ENCODE measurements around the gene GSAP. TPM values are rescaled to one million over a fixed set of nuclear protein-coding genes. Genes with fewer than 3 reads are reported as not detected.

GSAP gene
- total RNA-seq, 1 experiment from 2014 or later = 23.3 TPM

DNA sequence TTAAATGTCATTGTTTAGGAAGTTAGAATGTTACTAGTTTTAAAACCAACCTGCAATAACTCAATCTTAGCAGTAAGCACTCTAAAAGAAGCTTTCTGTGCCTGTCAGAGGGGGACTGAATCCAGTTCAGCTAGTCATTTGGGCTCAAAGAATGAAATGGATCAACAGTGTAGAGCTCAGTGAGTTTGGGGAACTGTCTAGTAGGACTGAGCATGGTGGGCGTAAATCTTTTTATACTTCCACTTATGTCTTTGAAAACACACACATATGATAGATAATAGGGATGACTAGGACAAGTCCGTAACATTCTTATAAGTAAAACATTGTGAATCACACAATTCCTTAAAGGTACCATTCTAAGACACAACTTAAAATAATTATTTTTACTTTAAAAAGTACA is 11.5 kb downstream of the GSAP start:
- DNase-seq = no peak
- H3K27me3 Mint-ChIP-seq (ENCODE audit: unreplicated experiment) = no peaks in the 10 kb centered on the region
- TF ChIP-seq CTCF (IDR thresholded peaks at IDR 0.05; ENCODE audit: unreplicated experiment) = no peak
- peaks cover 22% of the 10 kb centered on the region for H3K4me1 Mint-ChIP-seq (ENCODE audit: low read depth, unreplicated experiment)
- peaks cover 9% of the 10 kb centered on the region for H3K36me3 Mint-ChIP-seq (ENCODE audit: insufficient read depth, unreplicated experiment)
- no peak overlapping the region for H3K4me3 Mint-ChIP-seq (ENCODE audit: low read depth, unreplicated experiment)
- intact Hi-C loops (cut with micrococcal nuclease; ENCODE audit: unreplicated experiment) = no loop called here
- CTCF ChIA-PET = interaction anchor here (0.5 kb wide), 1 partner anchor 112 kb away, joined by 4 read pairs; no protein-coding TSS in a partner anchor
- no TSS peak for BruUV-seq (replicated peaks)
- no peak overlapping the region for H3K27ac Mint-ChIP-seq (ENCODE audit: unreplicated experiment)
- no peaks in the 10 kb centered on the region for H3K9me3 Mint-ChIP-seq (ENCODE audit: low read depth, unreplicated experiment)

DNA sequence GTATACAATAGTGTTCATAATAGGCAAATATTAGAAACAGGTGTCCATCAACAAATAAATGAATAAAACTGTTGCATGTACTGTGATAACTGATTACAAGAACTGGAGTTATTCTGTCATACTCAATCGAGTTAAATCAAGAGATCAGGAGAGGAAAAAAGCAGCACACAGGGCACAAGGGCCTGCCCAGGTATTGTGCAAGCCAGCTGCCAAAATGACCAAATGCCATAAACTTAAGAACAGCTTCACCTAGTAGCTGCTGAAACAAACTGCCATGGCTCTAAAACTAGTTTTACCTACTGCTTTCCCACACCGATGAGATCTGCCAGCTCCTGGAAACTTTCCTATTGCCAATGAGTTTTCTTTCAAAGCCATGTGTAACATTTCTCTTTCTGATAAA is 12.2 kb downstream of the GSAP start:
- H3K4me1 Mint-ChIP-seq (ENCODE audit: low read depth, unreplicated experiment) = peaks cover 21% of the 10 kb centered on the region
- intact Hi-C loops (cut with micrococcal nuclease; ENCODE audit: unreplicated experiment) = no loop called here
- peaks cover 3% of the 10 kb centered on the region for H3K36me3 Mint-ChIP-seq (ENCODE audit: insufficient read depth, unreplicated experiment)
- no peak for DNase-seq
- no peaks in the 10 kb centered on the region for H3K9me3 Mint-ChIP-seq (ENCODE audit: low read depth, unreplicated experiment)
- H3K27ac Mint-ChIP-seq (ENCODE audit: unreplicated experiment) = no peak overlapping the region
- no peaks in the 10 kb centered on the region for H3K27me3 Mint-ChIP-seq (ENCODE audit: unreplicated experiment)
- H3K4me3 Mint-ChIP-seq (ENCODE audit: low read depth, unreplicated experiment) = no peak overlapping the region
- CTCF ChIA-PET = interaction anchor here (0.5 kb wide), 1 partner anchor 112 kb away, joined by 4 read pairs; no protein-coding TSS in a partner anchor
- no TSS peak for BruUV-seq (replicated peaks)
- no peak for TF ChIP-seq CTCF (IDR thresholded peaks at IDR 0.05; ENCODE audit: unreplicated experiment)

- H3K4me3 Mint-ChIP-seq (ENCODE audit: low read depth, unreplicated experiment) = no peak overlapping the region
- intact Hi-C loops (cut with micrococcal nuclease; ENCODE audit: unreplicated experiment) = no loop called here
- H3K9me3 Mint-ChIP-seq (ENCODE audit: low read depth, unreplicated experiment) = no peaks in the 10 kb centered on the region
- H3K27me3 Mint-ChIP-seq (ENCODE audit: unreplicated experiment) = no peaks in the 10 kb centered on the region
- no peaks in the 10 kb centered on the region for H3K36me3 Mint-ChIP-seq (ENCODE audit: insufficient read depth, unreplicated experiment)
- H3K27ac Mint-ChIP-seq (ENCODE audit: unreplicated experiment) = no peak overlapping the region
- no peak for TF ChIP-seq CTCF (IDR thresholded peaks at IDR 0.05; ENCODE audit: unreplicated experiment)
- BruUV-seq (replicated peaks) = no TSS peak
- no peak for DNase-seq
- CTCF ChIA-PET = no interaction called here
- peaks cover 12% of the 10 kb centered on the region for H3K4me1 Mint-ChIP-seq (ENCODE audit: low read depth, unreplicated experiment)
These were observed 13.3 kb downstream of the GSAP start for GRCh38 chr7:77402818-77403217.

GRCh38 chr7:77401002-77401401 is 15.1 kb downstream of the GSAP start:
- no peaks in the 10 kb centered on the region for H3K27me3 Mint-ChIP-seq (ENCODE audit: unreplicated experiment)
- no peak overlapping the region for H3K4me3 Mint-ChIP-seq (ENCODE audit: low read depth, unreplicated experiment)
- intact Hi-C loops (cut with micrococcal nuclease; ENCODE audit: unreplicated experiment) = no loop called here
- no TSS peak for BruUV-seq (replicated peaks)
- H3K4me1 Mint-ChIP-seq (ENCODE audit: low read depth, unreplicated experiment) = peaks cover 12% of the 10 kb centered on the region
- no peak overlapping the region for H3K27ac Mint-ChIP-seq (ENCODE audit: unreplicated experiment)
- TF ChIP-seq CTCF (IDR thresholded peaks at IDR 0.05; ENCODE audit: unreplicated experiment) = no peak
- CTCF ChIA-PET = no interaction called here
- no peak for DNase-seq
- no peaks in the 10 kb centered on the region for H3K9me3 Mint-ChIP-seq (ENCODE audit: low read depth, unreplicated experiment)
- no peaks in the 10 kb centered on the region for H3K36me3 Mint-ChIP-seq (ENCODE audit: insufficient read depth, unreplicated experiment)
